ENCODE results near the gene CSTPP1. TPM values are rescaled to one million over a fixed set of nuclear protein-coding genes. Genes with fewer than 3 reads are reported as not detected.

Gene CSTPP1
- polyA plus RNA-seq, 1 donor from 2014 or later: 46.4 TPM

- Histone ChIP-seq H3K27me3 (ENCODE audit: insufficient read depth, low read depth, low read length) (no peaks in the 10 kb centered on the region), H3K79me2 (replicated peaks; ENCODE audit: insufficient read depth, low read length) (no peaks in the 10 kb centered on the region), H4K20me1 (ENCODE audit: insufficient read depth) (no peaks in the 10 kb centered on the region), H2AFZ (ENCODE audit: low read depth, low read length) (peak overlapping the region; percentile 8), H3K4me3 (ENCODE audit: low read length) (no peak overlapping the region), H3F3A (ENCODE audit: insufficient read depth, low read length, poor library complexity, severe bottlenecking) (no peaks in the 10 kb centered on the region), H3K9me3 (ENCODE audit: low read length) (no peaks in the 10 kb centered on the region), H3K9me2 (ENCODE audit: insufficient read depth, low read length) (no peaks in the 10 kb centered on the region), H3K9ac (ENCODE audit: low read length) (no peak overlapping the region), H3K4me2 (ENCODE audit: low read length) (no peak overlapping the region), H3K27ac (ENCODE audit: low read length) (no peak overlapping the region), H3K36me3 (ENCODE audit: insufficient read depth, low read length) (no peaks in the 10 kb centered on the region)
- TF ChIP-seq RAD21 (conservative IDR thresholded peaks at IDR 0.05) (no peak), EP300 (conservative IDR thresholded peaks at IDR 0.05; ENCODE audit: poor library complexity, severe bottlenecking) (no peak), POLR2AphosphoS5 (IDR thresholded peaks at IDR 0.05) (no peak), SMC3 (conservative IDR thresholded peaks at IDR 0.05; ENCODE audit: poor library complexity) (no peak), MXI1 (conservative IDR thresholded peaks at IDR 0.05; ENCODE audit: poor library complexity, severe bottlenecking) (no peak), TAF1 (IDR thresholded peaks at IDR 0.05; ENCODE audit: low read depth) (no peak), EZH2 (IDR thresholded peaks at IDR 0.05; ENCODE audit: borderline replicate concordance, insufficient read depth, low read length, poor library complexity, severe bottlenecking) (no peak), REST (IDR thresholded peaks at IDR 0.05; ENCODE audit: borderline replicate concordance) (no peak), CTCF (IDR thresholded peaks at IDR 0.05; ENCODE audit: poor library complexity, severe bottlenecking) (no peak)
Measured at GRCh38 chr11:46906609-46907041, 29.9 kb upstream of the CSTPP1 start.

- TF ChIP-seq TAF1 (IDR thresholded peaks at IDR 0.05; ENCODE audit: low read depth) (no peak), MXI1 (conservative IDR thresholded peaks at IDR 0.05; ENCODE audit: poor library complexity, severe bottlenecking) (no peak), SMC3 (conservative IDR thresholded peaks at IDR 0.05; ENCODE audit: poor library complexity) (no peak), CTCF (IDR thresholded peaks at IDR 0.05; ENCODE audit: poor library complexity, severe bottlenecking) (no peak), POLR2AphosphoS5 (IDR thresholded peaks at IDR 0.05) (no peak), REST (IDR thresholded peaks at IDR 0.05; ENCODE audit: borderline replicate concordance) (no peak), EZH2 (IDR thresholded peaks at IDR 0.05; ENCODE audit: borderline replicate concordance, insufficient read depth, low read length, poor library complexity, severe bottlenecking) (no peak), EP300 (conservative IDR thresholded peaks at IDR 0.05; ENCODE audit: poor library complexity, severe bottlenecking) (no peak), RAD21 (conservative IDR thresholded peaks at IDR 0.05) (no peak)
- no peaks in the 10 kb centered on the region for H3K9me2 ChIP-seq (ENCODE audit: insufficient read depth, low read length)
- no peaks in the 10 kb centered on the region for H3K9me3 ChIP-seq (ENCODE audit: low read length)
- no peak overlapping the region for H3K4me2 ChIP-seq (ENCODE audit: low read length)
- no peaks in the 10 kb centered on the region for H3F3A ChIP-seq (ENCODE audit: insufficient read depth, low read length, poor library complexity, severe bottlenecking)
- no peaks in the 10 kb centered on the region for H3K79me2 ChIP-seq (replicated peaks; ENCODE audit: insufficient read depth, low read length)
- no peaks in the 10 kb centered on the region for H4K20me1 ChIP-seq (ENCODE audit: insufficient read depth)
- H3K9ac ChIP-seq (ENCODE audit: low read length): no peak overlapping the region
- no peak overlapping the region for H2AFZ ChIP-seq (ENCODE audit: low read depth, low read length)
- H3K27me3 ChIP-seq (ENCODE audit: insufficient read depth, low read depth, low read length): no peaks in the 10 kb centered on the region
- H3K27ac ChIP-seq (ENCODE audit: low read length): no peak overlapping the region
- H3K4me3 ChIP-seq (ENCODE audit: low read length): no peak overlapping the region
- H3K36me3 ChIP-seq (ENCODE audit: insufficient read depth, low read length): no peaks in the 10 kb centered on the region
Measured at GRCh38 chr11:46907606-46908005, 29.0 kb upstream of the CSTPP1 start.
